ENCODE data around the gene CTNNA3. TPM values are rescaled to one million over a fixed set of nuclear protein-coding genes. Genes with fewer than 3 reads are reported as not detected.

Gene CTNNA3
- total RNA-seq, 1 experiment from 2014 or later: 0.85 TPM

DNA sequence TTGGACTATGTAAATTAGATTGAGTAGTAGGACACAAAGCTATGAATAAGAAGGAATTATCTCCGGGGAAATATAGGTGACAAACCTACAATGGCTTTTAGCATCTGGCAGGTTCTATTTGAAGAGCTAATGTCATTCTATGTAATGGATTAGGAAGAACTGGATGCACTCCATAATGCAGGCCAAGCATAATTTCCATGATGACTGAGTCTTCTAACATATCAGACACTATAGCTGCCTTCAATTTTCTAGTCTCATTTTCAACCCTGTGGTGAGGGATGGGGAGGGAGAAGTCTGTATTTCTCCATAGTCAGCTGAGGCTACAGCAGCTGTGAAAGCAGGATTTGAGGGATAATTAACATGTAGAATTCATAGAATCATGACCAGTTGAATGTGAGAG, 1160.6 kb downstream of the CTNNA3 start:
- Histone ChIP-seq H3K36me3 (ENCODE audit: control insufficient read depth, insufficient read depth, low read length) (no peaks in the 10 kb centered on the region), H3K27ac (ENCODE audit: low read length) (no peak overlapping the region), H3K27me3 (ENCODE audit: control insufficient read depth, insufficient read depth, low read length) (no peaks in the 10 kb centered on the region), H3K9me3 (ENCODE audit: control insufficient read depth, insufficient read depth, low read depth, low read length) (no peaks in the 10 kb centered on the region), H3K4me3 (ENCODE audit: low read depth in 2 of 2, low read length in 2 of 2) (no peak overlapping the region), H3K4me1 (ENCODE audit: control insufficient read depth, insufficient read depth, low read length) (no peaks in the 10 kb centered on the region)
- ChIA-PET POLR2A (no interaction called here), CTCF (no interaction called here)
- in situ Hi-C loops (cut with HindIII; ENCODE audit: low pct_unique_long_range_greater_than_20kb, low sequenced_read_pairs): no loop called here
- intact Hi-C loops (cut with micrococcal nuclease; ENCODE audit: unreplicated experiment): no loop called here
- no peak for ATAC-seq
- BruUV-seq (replicated peaks): no TSS peak
- no peak for DNase-seq (ENCODE audit: low read depth, low spot score)
- no peak for TF ChIP-seq POLR2AphosphoS5 (IDR thresholded peaks at IDR 0.05; ENCODE audit: low read depth, low read length)
- TF ChIP-seq, protein P1, sequence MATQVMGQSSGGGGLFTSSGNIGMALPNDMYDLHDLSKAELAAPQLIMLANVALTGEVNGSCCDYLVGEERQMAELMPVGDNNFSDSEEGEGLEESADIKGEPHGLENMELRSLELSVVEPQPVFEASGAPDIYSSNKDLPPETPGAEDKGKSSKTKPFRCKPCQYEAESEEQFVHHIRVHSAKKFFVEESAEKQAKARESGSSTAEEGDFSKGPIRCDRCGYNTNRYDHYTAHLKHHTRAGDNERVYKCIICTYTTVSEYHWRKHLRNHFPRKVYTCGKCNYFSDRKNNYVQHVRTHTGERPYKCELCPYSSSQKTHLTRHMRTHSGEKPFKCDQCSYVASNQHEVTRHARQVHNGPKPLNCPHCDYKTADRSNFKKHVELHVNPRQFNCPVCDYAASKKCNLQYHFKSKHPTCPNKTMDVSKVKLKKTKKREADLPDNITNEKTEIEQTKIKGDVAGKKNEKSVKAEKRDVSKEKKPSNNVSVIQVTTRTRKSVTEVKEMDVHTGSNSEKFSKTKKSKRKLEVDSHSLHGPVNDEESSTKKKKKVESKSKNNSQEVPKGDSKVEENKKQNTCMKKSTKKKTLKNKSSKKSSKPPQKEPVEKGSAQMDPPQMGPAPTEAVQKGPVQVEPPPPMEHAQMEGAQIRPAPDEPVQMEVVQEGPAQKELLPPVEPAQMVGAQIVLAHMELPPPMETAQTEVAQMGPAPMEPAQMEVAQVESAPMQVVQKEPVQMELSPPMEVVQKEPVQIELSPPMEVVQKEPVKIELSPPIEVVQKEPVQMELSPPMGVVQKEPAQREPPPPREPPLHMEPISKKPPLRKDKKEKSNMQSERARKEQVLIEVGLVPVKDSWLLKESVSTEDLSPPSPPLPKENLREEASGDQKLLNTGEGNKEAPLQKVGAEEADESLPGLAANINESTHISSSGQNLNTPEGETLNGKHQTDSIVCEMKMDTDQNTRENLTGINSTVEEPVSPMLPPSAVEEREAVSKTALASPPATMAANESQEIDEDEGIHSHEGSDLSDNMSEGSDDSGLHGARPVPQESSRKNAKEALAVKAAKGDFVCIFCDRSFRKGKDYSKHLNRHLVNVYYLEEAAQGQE (IDR thresholded peaks at IDR 0.05; ENCODE audit: insufficient read depth in 1 of 2, low read depth in 2 of 2, low read length in 1 of 2): no peak
- TF ChIP-seq CTCF (IDR thresholded peaks at IDR 0.05): no peak
- no peak for TF ChIP-seq SIN3A (IDR thresholded peaks at IDR 0.05; ENCODE audit: borderline replicate concordance, insufficient read depth, low read depth, low read length)
- no peak for TF ChIP-seq TCF7L2 (IDR thresholded peaks at IDR 0.05; ENCODE audit: low read depth, low read length)

- H3K27me3 ChIP-seq (ENCODE audit: control insufficient read depth, insufficient read depth, low read length): no peaks in the 10 kb centered on the region
- POLR2A ChIA-PET: no interaction called here
- no peak for TF ChIP-seq SIN3A (IDR thresholded peaks at IDR 0.05; ENCODE audit: borderline replicate concordance, insufficient read depth, low read depth, low read length)
- no peak for TF ChIP-seq TCF7L2 (IDR thresholded peaks at IDR 0.05; ENCODE audit: low read depth, low read length)
- TF ChIP-seq, protein P1 (IDR thresholded peaks at IDR 0.05; ENCODE audit: insufficient read depth in 1 of 2, low read depth in 2 of 2, low read length in 1 of 2): no peak
- no peak for TF ChIP-seq CTCF (IDR thresholded peaks at IDR 0.05)
- TF ChIP-seq POLR2AphosphoS5 (IDR thresholded peaks at IDR 0.05; ENCODE audit: low read depth, low read length): no peak
- DNase-seq (ENCODE audit: low read depth, low spot score) (no peak), ATAC-seq (no peak)
- BruUV-seq (replicated peaks): no TSS peak
- H3K9me3 ChIP-seq (ENCODE audit: control insufficient read depth, insufficient read depth, low read depth, low read length): no peaks in the 10 kb centered on the region
- intact Hi-C loops (cut with micrococcal nuclease; ENCODE audit: unreplicated experiment) (no loop called here), in situ Hi-C loops (cut with HindIII; ENCODE audit: low pct_unique_long_range_greater_than_20kb, low sequenced_read_pairs) (no loop called here)
- no peaks in the 10 kb centered on the region for H3K36me3 ChIP-seq (ENCODE audit: control insufficient read depth, insufficient read depth, low read length)
- CTCF ChIA-PET: no interaction called here
- no peak overlapping the region for H3K27ac ChIP-seq (ENCODE audit: low read length)
- no peak overlapping the region for H3K4me3 ChIP-seq (ENCODE audit: low read depth in 2 of 2, low read length in 2 of 2)
- H3K4me1 ChIP-seq (ENCODE audit: control insufficient read depth, insufficient read depth, low read length): no peaks in the 10 kb centered on the region
These were observed 1161.1 kb downstream of the CTNNA3 start for GRCh38 chr10:66534866-66535265.
